UCSD-AML1 (cell line): ENCODE measurements around the gene EXOSC10.
"Not testable (repeated sequence)": the region's sequence is repeated elsewhere in the genome, so short reads cannot be mapped to it uniquely, and the experiment has no call there.

Experiments
- DNase-seq: peaks from one replicate; lab custom pipeline; 2025; ENCODE audit not compliant: unreplicated experiment; lab: John Stamatoyannopoulos, UW

The EXOSC10 gene

DNA sequence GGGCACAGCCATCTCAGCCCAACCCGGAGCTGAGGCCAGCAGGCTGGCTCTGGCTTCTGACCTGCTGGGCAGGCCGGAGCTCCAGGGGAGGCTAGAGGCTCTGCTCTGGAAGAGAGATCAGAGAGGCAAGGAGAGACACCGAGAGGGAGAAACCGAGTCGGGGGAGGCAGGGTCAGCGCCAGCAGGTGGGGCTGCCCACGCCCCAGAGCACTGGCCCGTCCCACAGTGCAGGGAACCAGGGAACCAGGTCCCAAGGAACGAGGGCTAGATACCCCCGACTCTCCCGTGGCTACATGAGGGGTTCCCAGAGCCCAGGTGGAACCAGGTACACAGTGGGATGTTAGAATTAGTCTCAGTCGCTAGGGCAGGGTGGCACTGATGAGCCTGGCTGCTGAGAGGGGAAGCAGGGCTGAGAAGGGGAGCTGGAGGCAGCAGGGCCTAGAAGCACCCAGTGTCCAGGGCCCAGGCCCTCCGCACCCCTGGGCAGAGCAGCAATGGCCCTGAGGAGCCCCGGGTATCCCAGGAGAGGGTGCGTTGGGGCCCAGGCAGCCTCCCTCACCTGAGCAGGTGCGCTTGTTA lies 54.7 kb downstream of the EXOSC10 start:
- no peak for DNase-seq

DNA sequence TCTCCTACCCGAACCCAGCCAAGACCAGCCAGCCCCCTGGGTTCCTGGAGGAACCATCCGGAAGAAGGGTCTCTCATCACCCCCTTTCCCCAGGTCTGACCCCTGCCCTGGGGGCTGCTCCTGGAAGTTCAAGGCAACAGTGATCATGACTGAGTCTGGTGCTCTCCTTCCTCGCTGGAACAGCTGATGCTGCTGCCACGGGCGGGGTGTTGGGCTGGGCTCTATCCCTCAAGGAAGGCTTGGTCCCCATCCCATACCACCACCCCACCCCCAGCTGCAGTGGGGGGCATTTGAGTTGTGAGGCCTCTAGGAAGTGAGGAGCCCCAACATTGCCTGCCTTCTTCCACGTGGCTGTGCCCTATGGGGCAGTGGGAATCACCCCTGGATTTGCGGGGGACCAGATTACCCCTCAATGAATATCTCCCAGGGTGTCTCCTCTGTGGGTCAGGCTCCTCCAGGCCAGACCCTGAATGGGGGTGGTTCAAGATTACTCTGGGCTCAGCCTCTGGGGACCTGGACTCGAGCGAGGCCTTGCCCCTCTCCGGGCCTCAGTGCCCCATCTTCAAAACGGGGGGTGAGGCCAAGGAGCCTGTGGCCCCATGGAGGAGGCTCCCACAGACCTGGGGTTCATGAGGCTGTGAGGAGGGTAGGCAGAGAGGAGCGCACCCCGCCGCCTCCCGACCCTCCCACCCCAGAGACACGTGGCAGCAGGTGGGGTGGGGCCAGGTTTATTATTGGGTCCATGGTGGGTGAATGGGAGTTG lies 55.4 kb downstream of the EXOSC10 start:
- no peak for DNase-seq

DNA sequence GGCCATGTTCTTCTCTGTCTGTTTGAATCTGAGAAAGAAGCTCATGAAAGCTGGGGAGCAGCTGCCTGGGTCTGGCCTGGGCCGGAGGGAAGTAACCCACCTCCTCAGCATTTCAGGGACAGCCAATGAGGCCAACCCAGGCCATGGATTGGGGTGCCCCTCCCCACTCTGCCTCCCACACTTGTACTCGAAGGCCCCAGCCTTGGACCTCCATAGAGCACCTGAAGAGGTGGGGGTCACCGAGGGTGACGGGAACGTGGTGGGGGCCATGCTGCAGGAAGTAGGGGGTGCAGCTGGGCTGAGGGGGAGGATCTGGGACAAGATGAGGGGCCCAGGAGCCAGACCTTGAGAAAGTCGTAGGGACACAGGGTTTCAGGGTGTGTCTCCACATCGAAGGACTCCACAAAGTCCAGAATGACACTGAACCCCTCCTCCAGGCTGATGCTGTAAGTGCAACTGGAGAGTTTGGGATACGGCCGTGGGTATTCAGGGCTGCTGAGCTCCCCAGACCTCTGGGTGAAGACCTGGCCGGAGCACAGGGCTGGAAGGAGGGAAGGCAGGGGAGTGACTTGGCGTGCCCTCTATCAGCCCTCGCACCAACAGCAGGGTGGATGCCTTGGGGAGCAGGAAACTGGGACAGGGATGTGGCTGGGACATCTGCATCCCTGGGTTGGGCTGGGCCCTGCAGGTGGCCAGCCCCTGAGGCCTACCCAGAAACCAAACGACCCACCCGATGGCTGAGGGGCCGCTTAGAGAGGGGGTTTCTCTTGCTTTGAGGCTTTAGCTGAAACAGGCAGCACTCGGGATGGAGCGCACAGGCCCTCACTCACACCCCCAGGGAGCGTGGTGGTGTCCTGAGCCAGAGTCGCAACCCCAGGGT lies 56.4 kb downstream of the EXOSC10 start:
- no peak for DNase-seq

DNA sequence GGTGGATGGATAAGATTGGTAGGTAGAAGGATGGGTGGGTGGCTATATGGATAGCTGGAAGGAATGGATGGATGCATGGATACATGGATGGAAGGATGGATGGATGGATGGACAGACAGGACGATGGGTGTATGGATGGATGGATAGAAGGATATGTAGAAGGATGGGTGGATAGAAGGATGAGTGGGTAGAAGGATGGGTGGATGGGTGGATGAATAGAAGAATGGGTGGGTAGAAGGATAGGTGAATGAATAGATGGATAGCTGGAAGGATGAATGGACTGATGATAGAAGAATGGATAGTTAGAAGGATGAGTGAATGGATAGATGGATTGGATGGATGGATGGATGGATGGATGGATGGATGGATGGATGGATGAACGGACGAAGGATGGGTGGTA lies 57.6 kb downstream of the EXOSC10 start:
- no peak for DNase-seq

DNA sequence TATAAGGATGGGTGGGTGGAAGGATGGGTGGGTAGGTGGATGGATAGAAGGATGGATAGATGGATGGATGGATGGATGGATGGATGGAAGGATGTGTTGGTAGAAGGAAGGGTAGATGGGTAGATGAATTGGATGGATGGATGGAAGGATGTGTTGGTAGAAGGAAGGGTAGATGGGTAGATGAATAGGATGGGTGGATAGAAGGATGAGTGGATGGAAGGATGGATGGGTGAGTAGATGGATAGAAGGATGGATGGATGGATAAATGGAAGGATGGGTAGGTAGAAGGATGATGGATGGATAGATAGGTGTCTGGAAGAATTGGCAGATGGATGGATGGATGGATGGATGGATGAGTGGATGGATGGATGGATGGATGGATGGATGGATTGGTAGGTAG lies 58.6 kb downstream of the EXOSC10 start:
- DNase-seq, result no peak

DNA sequence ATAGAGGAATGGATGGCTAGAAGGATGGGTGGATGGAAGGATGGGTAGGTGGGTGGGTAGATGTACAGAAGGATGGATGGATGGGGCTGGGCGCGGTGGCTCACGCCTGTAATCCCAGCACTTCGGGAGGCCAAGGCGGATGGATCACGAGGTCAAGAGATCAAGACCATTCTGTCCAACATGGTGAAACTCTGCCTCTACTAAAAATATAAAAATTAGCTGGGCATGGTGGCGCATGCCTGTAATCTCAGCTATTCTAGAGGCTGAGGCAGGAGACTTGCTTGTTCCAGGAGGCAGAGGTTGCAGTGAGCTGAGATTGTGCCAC lies 59.6 kb downstream of the EXOSC10 start:
- DNase-seq, result not testable (repeated sequence)

DNA sequence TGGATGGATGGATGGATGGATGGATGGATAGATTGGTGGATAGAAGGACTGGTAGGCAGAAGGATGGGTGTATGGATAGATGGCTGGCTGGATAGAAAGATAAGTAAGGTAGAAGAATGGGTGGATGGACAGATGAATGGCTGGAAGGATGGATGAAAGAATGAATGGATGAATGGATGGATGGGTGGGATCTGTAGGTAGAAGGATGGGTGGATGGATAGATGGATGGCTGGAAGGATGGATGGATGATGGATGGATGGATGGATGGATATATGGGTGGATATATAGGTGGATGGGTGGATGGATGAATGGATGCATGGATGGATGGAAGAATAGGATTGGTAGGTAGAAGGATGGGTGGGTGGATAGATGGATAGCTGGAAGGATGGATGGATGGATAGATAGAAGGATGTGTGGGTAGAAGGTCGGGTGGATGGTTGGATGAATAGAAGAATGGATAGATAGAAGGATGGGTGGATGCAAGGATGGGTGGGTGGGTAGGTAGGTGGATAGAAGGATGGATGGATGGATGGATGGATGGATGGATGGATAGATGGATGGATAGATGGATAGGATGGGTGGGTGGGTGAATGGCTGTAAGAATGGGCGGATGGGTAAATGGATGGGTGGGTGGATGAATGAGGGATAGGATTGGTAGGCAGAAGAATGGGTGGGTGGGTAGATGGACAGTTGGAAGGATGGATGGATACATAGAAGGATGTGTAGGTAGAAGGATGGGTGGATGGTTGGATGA lies 60.1 kb downstream of the EXOSC10 start:
- DNase-seq, result no peak

DNA sequence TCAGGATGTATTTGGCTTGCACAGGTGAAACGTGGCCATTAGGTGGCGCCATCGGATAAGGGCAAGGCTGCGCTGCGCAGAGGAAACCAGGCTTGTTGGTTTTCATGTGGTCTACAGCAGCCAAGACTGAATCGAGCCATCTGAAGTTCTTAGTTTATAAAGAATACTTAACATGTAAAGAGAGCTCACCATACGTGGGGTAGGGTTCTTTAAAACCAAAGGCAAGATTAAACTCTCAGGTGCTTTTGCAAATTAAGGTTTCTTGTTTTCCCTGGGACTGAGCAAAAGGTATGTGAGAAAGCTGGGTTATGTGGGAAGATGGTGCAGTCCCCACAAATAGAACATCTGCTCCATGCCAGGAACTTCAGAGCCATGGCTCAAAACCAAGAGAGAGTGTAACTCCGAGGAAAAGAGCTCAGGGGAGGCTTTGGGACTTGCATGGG lies 61.9 kb downstream of the EXOSC10 start:
- DNase-seq, result peak; percentile 81

DNA sequence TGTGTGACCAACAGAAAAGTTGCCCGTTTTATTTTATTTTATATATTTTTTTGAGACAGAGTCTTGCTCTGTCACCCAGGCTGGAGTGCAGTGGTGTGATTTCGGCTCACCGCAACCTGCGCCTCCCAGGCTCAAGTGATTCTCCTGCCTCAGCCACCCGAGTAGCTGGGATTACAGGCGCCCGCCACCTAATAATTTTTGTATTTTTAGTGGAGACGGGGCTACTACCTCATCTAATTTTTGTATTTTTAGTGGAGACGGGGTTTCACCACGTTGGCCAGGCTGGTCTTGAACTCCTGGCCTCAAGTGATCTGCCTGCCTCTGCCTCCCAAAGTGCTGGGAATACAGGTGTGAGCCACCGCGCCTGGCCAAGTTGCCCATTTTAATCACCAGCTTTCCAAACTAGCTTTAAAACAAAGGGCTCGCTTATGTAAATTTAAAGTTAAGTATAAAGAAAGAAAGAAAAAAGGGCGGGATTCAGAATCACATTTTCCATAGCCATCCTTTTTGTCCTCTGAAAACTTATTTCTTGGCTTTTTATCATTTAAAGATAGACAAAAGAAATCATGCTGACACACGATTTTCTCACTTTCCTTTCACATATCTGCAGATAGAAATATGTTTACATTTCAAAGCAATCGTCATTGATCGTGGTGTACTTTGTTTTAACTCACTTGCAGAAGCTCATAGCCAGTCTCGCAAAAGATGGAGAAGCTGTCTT lies 62.5 kb downstream of the EXOSC10 start:
- DNase-seq, result not testable (repeated sequence)

DNA sequence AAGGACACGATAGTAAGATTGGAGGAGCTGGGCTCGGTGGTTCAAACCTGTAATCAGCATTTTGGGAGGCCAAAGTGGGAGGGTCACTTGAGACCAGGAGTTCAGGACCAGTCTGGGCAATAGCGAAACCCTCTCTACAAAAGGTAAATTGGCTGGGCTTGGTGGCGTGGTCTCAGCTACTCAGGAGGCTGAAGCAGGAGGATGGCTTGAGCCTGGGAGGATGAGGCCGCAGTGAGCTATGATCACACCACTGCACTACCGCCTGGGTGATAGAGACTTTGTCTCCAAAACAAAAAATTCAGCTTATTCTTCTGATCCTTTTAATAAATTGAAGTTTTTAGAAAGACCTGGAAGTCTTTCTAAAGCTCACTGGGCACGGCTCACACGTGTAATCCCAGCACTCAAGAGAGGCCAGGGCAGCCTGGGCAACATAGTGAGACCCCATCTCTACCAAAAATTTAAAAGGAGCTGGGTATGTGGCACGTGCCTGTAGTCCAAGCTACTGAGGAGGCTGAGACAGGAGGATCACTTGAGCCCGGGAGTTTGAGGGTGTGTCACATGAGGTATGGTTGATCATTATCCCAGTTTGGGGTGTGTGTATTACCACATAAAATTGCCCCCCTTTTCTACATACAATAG lies 67.9 kb downstream of the EXOSC10 start:
- DNase-seq, result no peak

DNA sequence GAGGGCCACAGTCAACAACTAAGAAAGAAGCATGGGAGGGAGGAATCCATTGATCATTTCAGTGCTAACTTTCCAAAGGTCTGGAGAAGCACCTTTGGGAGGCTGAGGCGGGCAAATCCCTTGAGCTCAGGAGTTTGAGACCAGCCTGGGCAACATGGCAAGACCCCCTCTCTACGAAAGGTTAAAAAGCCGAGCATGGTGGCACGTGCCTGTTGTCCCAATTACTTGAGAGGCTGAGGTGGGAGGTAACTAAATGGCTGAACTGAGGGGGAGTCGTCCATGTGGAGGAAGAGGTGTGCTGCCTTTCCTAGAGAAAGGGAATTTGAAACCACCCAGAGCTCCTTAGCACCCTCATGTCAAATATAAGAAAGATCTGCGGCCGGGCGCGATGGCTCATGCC lies 68.8 kb downstream of the EXOSC10 start:
- no peak for DNase-seq

DNA sequence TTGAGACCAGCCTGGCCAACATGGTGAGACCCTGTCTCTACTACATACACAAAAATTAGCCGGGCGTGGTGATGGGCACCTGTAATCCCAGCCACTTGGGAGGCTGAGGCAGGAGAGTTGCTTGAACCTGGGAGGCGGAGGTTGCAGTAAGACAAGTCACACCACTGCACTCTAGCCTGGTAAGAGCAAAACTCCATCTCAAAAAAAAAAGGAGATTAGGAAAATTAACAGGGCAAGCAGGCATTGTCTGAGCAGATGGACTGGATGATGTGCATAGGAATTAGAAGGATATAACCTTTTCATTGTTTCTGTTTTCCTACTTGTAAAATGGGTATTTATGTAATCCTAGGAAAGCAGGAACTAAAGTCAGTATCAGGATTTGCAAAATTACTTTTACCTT lies 71.7 kb downstream of the EXOSC10 start:
- DNase-seq, result no peak

DNA sequence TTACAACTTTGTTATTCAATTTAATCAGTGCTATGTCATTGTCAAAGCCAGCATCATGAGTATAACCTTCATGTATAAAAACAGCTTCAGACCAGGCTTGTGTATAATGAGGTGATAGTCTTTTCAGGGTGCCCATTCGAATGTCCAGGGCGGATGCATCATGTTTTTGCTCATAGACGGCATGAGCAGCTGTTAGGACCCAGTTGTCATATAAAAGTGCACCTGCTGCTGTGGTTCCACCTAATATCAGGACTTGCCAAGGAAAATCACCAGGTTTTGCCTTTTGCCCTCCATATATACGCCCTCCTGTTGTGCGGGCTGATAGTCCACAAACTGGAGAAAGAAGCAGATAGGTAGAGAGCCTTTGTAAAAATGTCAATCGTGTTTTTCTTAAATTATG lies 72.4 kb downstream of the EXOSC10 start:
- DNase-seq, result no peak

DNA sequence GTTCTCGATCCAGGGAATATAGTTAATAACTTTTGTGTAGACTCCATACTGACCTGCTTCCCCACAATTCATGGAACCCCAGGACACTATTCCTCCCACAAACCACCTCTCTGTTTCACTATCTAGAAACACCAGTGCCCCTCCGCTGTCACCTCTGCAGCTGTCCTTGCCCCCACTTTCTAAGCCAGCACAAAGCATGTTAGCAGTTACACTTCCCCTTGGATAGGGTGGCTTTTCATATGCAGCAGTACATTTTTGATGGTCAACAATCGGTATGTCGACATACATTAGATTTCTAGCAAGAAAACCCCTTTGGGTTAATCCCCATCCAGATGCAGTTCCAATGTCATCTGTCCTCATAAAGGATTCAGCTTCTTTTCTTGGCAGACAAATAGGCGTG lies 72.8 kb downstream of the EXOSC10 start:
- DNase-seq, result no peak

DNA sequence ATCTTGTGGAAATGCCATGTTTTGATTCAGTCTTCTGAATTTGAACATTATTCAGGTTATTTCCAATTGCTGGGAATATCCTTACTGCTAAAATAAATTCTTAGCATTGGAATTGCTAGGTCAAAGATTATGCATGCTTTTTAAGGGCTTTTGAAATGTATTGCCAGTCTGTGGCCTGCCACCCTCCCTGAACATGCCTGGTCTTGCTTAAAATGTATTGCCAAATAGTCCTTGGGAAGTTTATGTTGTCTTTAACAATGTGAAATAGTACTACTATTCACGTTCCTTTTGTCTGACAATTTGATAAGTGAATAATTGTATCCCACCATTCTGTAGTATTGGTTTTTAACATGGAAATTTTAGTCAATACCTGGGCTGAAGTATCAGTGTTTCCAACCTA lies 73.6 kb downstream of the EXOSC10 start:
- DNase-seq, result no peak

DNA sequence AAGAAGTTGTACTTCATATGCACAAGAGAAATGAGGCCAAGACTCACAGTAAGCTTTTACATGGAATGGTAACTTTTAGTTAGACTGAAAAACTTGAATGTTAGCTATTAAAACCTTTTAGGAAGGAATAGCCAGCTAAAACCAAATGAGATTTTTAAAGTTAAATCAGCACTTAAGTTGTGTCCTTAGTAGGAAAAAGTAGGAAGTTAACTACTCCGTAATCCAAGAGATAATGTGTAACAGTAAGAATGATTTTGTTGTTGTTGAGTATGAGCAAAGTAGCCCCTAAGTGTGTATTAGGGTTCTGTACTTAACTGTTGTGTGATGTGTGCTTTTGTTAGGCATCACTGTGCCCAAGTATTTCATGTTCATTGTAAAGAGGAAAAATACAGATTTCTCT lies 74.1 kb downstream of the EXOSC10 start:
- DNase-seq, result no peak

DNA sequence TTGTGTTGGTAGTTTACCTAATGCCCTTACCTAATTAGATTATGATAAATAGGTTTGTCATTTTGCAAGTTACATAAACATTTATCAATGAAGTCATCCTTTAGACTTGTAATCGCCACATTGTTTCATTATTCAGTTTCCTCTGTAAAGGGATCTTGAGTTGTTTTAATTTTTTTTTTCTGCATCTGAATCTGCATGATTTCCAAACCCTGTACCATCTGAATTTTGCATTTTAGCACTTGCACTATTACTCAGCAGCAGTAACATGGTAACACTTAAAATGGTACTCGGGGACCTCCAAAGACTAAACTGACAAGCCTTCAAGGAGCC lies 74.8 kb downstream of the EXOSC10 start:
- no peak for DNase-seq

DNA sequence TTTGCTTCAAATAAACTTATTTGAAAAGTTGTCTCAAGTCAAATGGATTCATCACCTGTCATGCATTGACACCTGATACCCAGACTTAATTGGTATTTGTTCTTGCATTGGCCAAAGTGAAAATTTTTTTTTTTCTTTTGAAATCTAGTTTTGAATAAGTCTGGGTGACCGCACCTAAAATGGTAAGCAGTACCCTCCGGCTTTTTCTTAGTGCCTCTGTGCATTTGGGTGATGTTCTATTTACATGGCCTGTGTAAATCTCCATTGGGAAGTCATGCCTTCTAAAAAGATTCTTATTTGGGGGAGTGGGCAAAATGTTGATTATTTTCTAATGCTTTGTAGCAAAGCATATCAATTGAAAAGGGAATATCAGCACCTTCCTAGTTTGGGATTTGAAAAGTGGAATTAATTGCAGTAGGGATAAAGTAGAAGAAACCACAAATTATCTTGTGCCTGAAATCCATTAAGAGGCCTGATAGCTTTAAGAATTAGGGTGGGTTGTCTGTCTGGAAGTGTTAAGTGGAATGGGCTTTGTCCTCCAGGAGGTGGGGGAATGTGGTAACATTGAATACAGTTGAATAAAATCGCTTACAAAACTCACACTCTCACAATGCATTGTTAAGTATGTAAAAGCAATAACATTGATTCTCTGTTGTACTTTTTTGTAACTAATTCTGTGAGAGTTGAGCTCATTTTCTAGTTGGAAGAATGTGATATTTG lies 75.4 kb downstream of the EXOSC10 start:
- no peak for DNase-seq

DNA sequence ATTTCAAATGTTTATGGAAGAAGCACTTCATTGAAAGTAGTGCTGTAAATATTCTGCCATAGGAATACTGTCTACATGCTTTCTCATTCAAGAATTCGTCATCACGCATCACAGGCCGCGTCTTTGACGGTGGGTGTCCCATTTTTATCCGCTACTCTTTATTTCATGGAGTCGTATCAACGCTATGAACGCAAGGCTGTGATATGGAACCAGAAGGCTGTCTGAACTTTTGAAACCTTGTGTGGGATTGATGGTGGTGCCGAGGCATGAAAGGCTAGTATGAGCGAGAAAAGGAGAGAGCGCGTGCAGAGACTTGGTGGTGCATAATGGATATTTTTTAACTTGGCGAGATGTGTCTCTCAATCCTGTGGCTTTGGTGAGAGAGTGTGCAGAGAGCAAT lies 76.5 kb downstream of the EXOSC10 start:
- no peak for DNase-seq

DNA sequence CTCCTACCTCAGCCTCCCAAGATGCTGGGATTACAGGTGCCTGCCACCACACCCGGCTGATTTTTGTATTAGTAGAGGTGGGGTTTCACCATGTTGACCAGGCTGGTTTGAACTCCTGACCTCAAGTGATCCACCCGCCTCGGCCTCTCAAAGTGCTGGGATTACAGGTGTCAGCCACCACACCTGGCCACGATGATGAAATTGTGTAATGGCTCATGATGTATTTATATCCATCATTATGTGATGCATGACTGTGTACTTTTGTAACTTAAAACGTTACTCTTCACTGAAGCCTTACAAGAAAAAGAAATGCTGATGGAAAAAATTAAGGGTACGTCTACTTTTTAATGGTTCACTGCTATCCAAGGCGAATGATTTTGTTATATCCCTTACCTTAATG lies 79.7 kb downstream of the EXOSC10 start:
- no peak for DNase-seq
